WTC11 (cell line): Measurements from ENCODE around the gene MICU2.
"Not testable (repeated sequence)": the region's sequence is repeated elsewhere in the genome, so short reads cannot be mapped to it uniquely, and the experiment has no call there.

Experiments
- CTCF ChIP-seq: fragments of 200-600 bp; IDR thresholded peaks from 2 replicates; pipeline ENCODE4 v1.8.0; 2022; ENCODE audit warnings: antibody characterized with exemption
- ELF4 ChIP-seq: sonication (generic); formaldehyde crosslinking; IDR thresholded peaks from 2 replicates; pipeline ENCODE4 v1.8.1; 2022; ENCODE audit warnings: low read depth, mild to moderate bottlenecking, moderate library complexity, missing genetic modification reagents
- ETV6 ChIP-seq: sonication (generic); formaldehyde crosslinking; IDR thresholded peaks from 2 replicates; pipeline ENCODE4 v1.8.1; 2022; ENCODE audit warnings: mild to moderate bottlenecking, missing genetic modification reagents
- FOXJ3 ChIP-seq: sonication (generic); formaldehyde crosslinking; IDR thresholded peaks from 2 replicates; pipeline ENCODE4 v1.9.0; 2021; ENCODE audit warnings: missing genetic modification reagents, mild to moderate bottlenecking, borderline replicate concordance
- MXD4 ChIP-seq: fragments of 250-450 bp; sonication (Bioruptor Pico); IDR thresholded peaks from 2 replicates; pipeline ENCODE4 v1.8.0; 2021; ENCODE audit warnings: mild to moderate bottlenecking, moderate library complexity, borderline replicate concordance
- NR2C2 ChIP-seq: sonication (generic); formaldehyde crosslinking; IDR thresholded peaks from 2 replicates; pipeline ENCODE4 v1.8.0; 2022; ENCODE audit warnings: mild to moderate bottlenecking, missing genetic modification reagents
- NR3C1 ChIP-seq: sonication (generic); formaldehyde crosslinking; conservative IDR thresholded peaks from 2 replicates; pipeline ENCODE4 v1.8.1; 2023; ENCODE audit warnings: low read depth, mild to moderate bottlenecking, missing genetic modification reagents
- TF ChIP-seq, protein P1 (sequence below): fragments of 250-450 bp; sonication (Bioruptor Pico); conservative IDR thresholded peaks from 2 replicates; pipeline ENCODE4 v1.9.0; 2021; ENCODE audit warnings: mild to moderate bottlenecking
- TF ChIP-seq, protein P2 (sequence below): sonication (generic); formaldehyde crosslinking; IDR thresholded peaks from 2 replicates; pipeline ENCODE4 v1.8.0; 2022; ENCODE audit warnings: mild to moderate bottlenecking, missing genetic modification reagents
- TF ChIP-seq, protein P3 (sequence below): sonication (generic); formaldehyde crosslinking; IDR thresholded peaks from 2 replicates; pipeline ENCODE4 v1.8.1; 2022; ENCODE audit warnings: low read depth, missing genetic modification reagents, borderline replicate concordance
- TF ChIP-seq, protein P4 (sequence below): fragments of 250-450 bp; sonication (Bioruptor Pico); IDR thresholded peaks from 2 replicates; pipeline ENCODE4 v2.1.2; 2022; ENCODE audit warnings: mild to moderate bottlenecking, moderate library complexity

- TF ChIP-seq, protein P1, sequence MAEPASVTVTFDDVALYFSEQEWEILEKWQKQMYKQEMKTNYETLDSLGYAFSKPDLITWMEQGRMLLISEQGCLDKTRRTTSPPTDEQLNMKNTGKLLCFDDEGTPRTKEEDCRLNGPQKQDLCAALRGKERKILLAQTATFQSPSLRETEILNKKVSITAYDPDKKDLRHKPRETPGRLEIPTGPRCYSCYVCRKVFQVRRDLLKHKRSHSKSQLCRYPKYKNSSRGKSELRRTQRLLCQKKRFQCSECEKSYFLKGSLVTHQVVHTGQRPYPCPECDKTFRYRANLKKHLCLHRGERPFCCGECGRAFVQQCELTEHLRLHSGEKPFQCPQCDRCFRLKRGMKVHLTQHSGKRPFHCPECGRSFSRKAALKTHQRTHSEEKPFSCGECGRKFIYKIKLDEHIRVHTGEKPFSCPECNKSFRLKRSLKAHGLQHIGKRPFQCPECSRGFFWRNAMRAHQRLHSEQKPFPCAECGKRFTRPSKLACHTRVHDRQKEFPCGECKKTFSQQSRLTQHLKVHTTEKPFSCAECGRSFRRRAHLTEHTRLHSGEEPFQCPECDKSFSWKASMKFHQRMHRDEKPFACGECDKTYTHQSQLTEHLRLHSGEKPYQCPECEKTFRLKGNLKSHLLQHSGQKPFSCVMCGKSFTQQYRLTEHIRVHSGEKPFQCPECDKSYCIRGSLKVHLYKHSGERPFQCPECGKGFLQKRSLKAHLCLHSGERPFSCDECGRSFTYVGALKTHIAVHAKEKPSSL (CRISPR knock-in tag), result not testable (repeated sequence)
- TF ChIP-seq CTCF; ELF4; ETV6 (CRISPR knock-in tag); FOXJ3 (CRISPR knock-in tag); MXD4 (CRISPR knock-in tag); NR3C1; NR2C2: not testable (repeated sequence)
- TF ChIP-seq, protein P2, sequence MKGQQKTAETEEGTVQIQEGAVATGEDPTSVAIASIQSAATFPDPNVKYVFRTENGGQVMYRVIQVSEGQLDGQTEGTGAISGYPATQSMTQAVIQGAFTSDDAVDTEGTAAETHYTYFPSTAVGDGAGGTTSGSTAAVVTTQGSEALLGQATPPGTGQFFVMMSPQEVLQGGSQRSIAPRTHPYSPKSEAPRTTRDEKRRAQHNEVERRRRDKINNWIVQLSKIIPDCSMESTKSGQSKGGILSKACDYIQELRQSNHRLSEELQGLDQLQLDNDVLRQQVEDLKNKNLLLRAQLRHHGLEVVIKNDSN (CRISPR knock-in tag), result not testable (repeated sequence)
- TF ChIP-seq, protein P3, sequence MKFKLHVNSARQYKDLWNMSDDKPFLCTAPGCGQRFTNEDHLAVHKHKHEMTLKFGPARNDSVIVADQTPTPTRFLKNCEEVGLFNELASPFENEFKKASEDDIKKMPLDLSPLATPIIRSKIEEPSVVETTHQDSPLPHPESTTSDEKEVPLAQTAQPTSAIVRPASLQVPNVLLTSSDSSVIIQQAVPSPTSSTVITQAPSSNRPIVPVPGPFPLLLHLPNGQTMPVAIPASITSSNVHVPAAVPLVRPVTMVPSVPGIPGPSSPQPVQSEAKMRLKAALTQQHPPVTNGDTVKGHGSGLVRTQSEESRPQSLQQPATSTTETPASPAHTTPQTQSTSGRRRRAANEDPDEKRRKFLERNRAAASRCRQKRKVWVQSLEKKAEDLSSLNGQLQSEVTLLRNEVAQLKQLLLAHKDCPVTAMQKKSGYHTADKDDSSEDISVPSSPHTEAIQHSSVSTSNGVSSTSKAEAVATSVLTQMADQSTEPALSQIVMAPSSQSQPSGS, result not testable (repeated sequence)
- TF ChIP-seq, protein P4, sequence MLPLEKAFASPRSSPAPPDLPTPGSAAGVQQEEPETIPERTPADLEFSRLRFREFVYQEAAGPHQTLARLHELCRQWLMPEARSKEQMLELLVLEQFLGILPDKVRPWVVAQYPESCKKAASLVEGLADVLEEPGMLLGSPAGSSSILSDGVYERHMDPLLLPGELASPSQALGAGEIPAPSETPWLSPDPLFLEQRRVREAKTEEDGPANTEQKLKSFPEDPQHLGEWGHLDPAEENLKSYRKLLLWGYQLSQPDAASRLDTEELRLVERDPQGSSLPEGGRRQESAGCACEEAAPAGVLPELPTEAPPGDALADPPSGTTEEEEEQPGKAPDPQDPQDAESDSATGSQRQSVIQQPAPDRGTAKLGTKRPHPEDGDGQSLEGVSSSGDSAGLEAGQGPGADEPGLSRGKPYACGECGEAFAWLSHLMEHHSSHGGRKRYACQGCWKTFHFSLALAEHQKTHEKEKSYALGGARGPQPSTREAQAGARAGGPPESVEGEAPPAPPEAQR (CRISPR knock-in tag), result not testable (repeated sequence)
Measured at GRCh38 chr13:21588411-21588810, 15.6 kb downstream of the MICU2 start.
